Stimulated activated CD8-positive, alpha-beta memory T cell treated with anti-CD3 and anti-CD28 coated beads, Interleukin-4, amount 100 ng/mL, for 4 hours (primary cell): ENCODE results near the gene RANBP6.

Experiments used
- DNase-seq, 2 donors: peaks; one replicate each; pipeline ENCODE4 v3.0.0-alpha.2; 2020; ENCODE audit warnings: low read depth in 2 of 2, low spot score in 1 of 2

RANBP6 gene

GRCh38 chr9:6007770-6008168 lies 7.7 kb downstream of the RANBP6 start:
- DNase-seq, result peak; percentile 41 to 58

DNA sequence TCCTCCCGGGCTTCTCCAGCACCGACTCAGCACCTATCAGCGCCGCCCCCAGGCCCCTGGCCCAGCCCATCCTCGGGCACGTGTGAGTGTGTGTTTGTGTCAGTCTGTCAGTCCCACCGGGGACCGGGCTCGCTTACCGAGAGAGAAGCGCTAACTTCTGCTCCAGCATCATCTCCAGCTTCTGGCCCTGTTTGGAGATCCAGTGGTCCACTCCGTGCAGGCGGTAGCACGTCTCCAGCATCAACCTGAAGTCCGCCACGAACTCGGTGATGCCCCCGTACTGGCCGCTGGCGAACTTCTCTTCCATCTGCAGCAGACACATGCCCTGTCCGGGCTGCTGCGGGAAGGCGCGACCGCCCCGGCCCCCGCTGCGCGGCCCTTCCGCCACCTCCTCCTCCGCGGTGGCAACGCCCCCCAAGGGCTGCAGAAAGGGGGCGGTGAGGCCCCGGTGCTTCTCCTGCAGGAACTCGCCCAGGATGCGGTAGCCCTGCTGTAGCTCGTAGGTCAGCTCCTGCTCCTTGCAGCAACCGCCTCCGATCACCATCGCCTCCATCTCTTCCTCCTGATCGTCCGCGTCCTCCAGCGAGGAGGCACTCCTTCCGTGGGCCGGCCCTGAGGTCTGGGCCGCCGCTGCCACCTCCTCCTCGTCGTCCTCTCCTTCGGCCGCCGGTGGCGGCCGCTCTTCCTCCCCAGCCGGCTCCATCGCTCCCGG lies 8.2 kb downstream of the RANBP6 start:
- peak; percentile 89 to 90 for DNase-seq

DNA sequence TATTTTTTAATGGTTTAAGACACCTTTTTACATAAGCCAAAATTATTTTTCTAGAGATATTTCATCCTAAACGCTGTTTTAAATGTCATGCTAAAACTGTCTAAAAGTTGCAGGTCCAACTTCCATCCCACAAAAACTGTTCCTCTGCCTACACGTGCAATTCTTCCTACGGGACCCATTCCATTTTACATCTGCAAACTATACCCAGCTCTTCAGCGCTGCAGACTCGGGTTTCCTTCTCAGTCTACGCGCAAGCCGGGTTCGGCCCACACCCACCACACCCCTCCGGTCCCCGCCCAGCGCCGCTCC lies 8.7 kb downstream of the RANBP6 start:
- DNase-seq, result no peak

GRCh38 chr9:6000955-6001354 lies 14.5 kb downstream of the RANBP6 start:
- DNase-seq, result no peak

- no peak for DNase-seq
These were observed 15.9 kb downstream of the RANBP6 start for GRCh38 chr9:5999443-6000101.

DNA sequence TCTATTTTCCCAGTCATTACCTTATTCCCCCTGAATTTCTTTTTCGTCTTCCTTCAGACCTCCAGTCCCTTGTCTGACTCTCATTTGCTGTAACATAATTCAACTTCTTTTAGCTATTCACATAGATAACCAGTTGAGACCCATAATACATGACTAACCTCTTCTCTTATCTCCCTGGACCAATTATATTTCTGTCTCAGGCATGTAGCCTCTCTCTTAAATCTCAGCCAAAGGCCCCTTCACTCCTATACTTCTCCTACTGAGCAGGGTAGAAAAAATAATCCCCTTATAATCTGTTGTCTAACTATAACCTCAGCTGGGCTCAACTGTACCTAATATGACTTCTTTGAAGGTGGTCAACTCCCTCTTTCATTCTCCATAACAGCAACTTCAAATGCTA lies 20.9 kb downstream of the RANBP6 start:
- no peak for DNase-seq

DNA sequence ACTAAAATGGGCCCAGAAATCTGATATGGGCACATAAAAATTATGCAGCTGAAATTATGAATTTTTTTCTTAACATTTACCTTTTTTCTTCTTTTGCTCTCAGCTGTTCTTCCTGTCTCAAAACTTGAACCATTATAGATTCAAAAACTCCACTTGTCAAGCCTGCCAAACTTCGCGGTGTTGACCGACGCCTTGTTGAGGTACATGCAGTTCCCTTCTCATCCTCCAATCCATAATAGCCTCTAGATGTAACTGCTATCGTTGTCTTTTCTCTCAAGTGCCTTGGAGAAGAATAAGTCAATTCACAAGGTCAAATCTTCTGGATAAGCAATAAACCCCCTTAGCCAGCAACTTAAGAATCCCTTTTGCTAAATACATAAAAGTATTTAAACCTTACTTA lies 27.2 kb downstream of the RANBP6 start:
- DNase-seq, result no peak

- DNase-seq, result no peak
These were observed 32.4 kb downstream of the RANBP6 start for GRCh38 chr9:5983042-5983441.

GRCh38 chr9:5982317-5982716 lies 33.1 kb downstream of the RANBP6 start:
- no peak for DNase-seq

DNA sequence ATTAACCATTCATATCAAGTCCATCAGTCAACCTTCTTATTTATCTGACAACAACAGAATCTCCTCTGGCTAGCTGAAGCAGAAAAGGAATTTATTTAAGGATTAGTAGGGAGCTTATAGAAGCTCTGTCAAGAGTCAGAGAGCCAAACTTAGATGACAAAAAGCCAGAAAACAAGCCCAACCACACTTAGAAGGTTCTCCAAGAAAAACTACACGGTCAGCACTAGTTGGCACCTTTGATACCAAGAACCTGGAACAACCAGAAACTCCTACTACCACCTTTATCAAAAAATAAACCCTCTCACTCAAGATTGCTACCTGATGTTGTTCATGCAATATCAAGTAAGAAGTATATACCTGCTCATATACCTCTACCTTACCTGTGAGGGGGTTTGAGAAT lies 36.9 kb downstream of the RANBP6 start:
- no peak for DNase-seq

DNA sequence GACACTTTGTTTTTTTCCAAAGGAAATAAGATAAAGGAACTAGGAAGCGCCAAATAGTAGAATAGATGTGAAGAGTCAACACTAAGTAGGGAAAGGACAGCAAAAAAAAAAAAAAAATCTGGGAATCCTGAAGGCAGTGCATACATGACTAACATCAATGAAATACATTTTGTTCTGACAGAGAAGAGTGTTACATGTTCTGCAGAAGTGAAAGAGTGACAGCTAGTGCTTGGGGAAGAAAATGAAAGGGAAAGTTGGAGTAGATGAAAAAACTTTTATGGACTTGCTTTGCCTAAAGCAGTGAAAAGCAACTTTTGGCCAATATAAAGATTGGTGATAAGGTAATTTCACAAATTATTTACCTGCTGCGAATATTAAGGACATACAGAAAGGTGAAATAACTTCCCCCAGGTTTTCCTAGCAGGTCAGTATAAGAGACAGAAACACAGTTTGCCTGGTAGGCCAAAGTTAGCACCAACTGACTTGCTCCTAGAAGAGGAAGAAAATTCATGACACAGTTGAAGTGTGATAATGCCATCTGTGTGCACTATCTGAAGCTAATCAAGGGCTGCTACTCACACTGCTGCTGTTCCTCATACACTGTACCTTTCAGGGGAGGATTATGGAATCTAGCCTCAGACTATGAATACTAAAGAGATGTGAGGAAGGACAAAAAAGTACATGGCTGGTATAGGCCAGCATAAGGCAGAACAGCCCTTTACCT lies 38.6 kb downstream of the RANBP6 start:
- DNase-seq, result no peak

DNA sequence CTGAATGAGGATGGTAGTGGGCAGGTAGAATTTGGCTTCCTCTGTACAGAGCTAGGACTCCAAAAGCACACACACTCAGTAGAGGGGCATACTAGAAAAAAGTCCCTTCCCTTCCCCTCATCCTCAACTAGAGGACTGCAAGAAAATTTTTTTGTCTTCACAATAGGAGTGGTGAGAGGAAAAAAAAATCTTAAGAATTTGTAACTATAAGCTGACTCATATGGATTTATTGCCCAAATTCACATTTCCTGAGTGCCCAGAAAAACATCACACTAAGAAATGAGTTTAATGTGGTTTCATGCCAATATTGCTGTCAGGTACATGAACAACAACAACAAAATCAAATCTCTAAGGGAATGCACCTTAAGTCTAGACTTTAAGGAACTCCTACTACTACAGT lies 43.7 kb downstream of the RANBP6 start:
- no peak for DNase-seq
